DOHH2 (cell line): ENCODE measurements around the gene EPAS1.

Experiments used
- CTCF ChIP-seq: fragments of 200-600 bp; sonication (generic); IDR thresholded peaks from one replicate; pipeline ENCODE4 v1.5.1; 2014; ENCODE audit warnings: antibody characterized with exemption, mild to moderate bottlenecking, low read depth, low read length; ENCODE audit not compliant: poor library complexity, severe bottlenecking
- EZH2phosphoT487 ChIP-seq: fragments of 200-600 bp; sonication (generic); IDR thresholded peaks from 2 replicates; pipeline ENCODE4 v1.6.1; 2017; ENCODE audit warnings: borderline replicate concordance, mild to moderate bottlenecking, antibody characterized with exemption, low read length, moderate library complexity, mixed read lengths

DNA sequence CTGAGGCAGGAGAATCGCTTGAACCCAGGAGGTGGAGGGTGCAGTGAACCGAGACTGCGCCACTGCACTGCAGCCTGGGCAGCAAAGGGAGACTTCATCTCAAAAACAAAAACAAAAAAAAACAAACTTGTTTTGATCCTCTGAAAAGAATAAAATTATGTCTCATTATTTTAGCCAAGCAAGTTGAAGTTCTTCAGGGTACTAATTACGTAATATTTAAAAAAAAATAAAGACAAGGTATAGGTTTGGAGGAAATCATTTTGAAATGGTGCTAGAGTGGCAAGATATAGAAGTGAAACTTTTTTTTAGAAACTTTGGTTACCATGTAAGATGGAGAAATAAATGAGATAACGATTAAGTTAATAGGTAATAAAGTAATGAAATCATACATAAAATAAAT lies 127.7 kb downstream of the EPAS1 start:
- no peak for TF ChIP-seq CTCF
- TF ChIP-seq EZH2phosphoT487, result no peak
